ENCODE results near the gene PTCD3.

PTCD3 gene

GRCh38 chr2:86124683-86125082 is 18.6 kb downstream of the PTCD3 start:
- no peak for DNase-seq (ENCODE audit: extremely low read depth, low read depth)

DNA sequence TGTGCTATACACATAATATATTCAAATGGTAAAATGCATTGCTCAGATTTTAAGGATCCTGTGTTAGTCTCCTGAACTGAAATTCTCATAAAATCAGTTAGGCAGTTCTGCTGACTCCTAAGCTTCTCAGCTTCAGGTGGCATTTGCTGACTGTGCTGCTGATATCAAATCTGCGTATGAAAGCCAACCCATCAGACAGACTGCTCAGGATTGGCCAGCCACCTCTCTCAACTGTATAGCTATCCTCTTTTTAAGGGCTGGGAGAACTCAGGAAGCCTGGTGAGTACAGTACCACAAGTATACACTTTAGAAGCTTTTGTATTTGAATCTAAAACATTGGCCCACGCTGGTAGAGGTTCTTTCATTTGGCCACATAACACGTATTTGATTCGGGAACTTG is 28.7 kb downstream of the PTCD3 start:
- TF ChIP-seq, protein P1, sequence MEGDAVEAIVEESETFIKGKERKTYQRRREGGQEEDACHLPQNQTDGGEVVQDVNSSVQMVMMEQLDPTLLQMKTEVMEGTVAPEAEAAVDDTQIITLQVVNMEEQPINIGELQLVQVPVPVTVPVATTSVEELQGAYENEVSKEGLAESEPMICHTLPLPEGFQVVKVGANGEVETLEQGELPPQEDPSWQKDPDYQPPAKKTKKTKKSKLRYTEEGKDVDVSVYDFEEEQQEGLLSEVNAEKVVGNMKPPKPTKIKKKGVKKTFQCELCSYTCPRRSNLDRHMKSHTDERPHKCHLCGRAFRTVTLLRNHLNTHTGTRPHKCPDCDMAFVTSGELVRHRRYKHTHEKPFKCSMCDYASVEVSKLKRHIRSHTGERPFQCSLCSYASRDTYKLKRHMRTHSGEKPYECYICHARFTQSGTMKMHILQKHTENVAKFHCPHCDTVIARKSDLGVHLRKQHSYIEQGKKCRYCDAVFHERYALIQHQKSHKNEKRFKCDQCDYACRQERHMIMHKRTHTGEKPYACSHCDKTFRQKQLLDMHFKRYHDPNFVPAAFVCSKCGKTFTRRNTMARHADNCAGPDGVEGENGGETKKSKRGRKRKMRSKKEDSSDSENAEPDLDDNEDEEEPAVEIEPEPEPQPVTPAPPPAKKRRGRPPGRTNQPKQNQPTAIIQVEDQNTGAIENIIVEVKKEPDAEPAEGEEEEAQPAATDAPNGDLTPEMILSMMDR (IDR thresholded peaks at IDR 0.05; ENCODE audit: low read depth, low read length, missing control alignments) = no peak
- no peak for DNase-seq (ENCODE audit: extremely low read depth, low read depth)
- no peak overlapping the region for H3K4me3 ChIP-seq (replicated peaks; ENCODE audit: low read depth, low read length)

More at GRCh38 chr2:86124683-86125082, 18.6 kb downstream of the PTCD3 start:
- no peak overlapping the region for H3K4me3 ChIP-seq (replicated peaks; ENCODE audit: low read depth, low read length)
- TF ChIP-seq, protein P1 (IDR thresholded peaks at IDR 0.05; ENCODE audit: low read depth, low read length, missing control alignments) = no peak

DNA sequence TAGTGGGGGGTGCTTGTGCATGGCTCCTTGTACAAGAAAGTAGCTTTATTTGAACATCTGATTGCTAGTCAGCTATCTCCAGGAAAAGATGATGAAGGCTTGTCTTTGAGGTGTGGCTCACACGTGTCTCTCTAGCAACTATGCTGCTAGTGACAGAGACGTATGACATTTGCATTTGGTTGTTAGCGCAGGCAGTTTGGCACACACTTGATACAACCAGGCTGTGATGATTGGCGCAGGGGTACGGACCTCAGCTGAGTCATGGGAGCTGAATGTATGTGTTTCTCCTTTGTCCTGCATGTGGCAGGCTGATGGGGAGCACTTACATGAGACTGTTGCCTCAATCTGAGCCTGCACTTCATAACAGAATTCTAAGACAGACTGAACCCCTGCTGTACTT is 29.6 kb downstream of the PTCD3 start:
- TF ChIP-seq, protein P1 (IDR thresholded peaks at IDR 0.05; ENCODE audit: low read depth, low read length, missing control alignments) = no peak
- no peak overlapping the region for H3K4me3 ChIP-seq (replicated peaks; ENCODE audit: low read depth, low read length)
- DNase-seq (ENCODE audit: extremely low read depth, low read depth) = no peak

- TF ChIP-seq, protein P1 (IDR thresholded peaks at IDR 0.05; ENCODE audit: low read depth, low read length, missing control alignments) = no peak
- H3K4me3 ChIP-seq (replicated peaks; ENCODE audit: low read depth, low read length) = no peak overlapping the region
- no peak for DNase-seq (ENCODE audit: extremely low read depth, low read depth)
These were observed 30.1 kb downstream of the PTCD3 start for GRCh38 chr2:86136141-86136540.

GRCh38 chr2:86138736-86139625 is 32.9 kb downstream of the PTCD3 start:
- TF ChIP-seq, protein P1 (IDR thresholded peaks at IDR 0.05; ENCODE audit: low read depth, low read length, missing control alignments) = no peak
- DNase-seq (ENCODE audit: extremely low read depth, low read depth) = no peak
- H3K4me3 ChIP-seq (replicated peaks; ENCODE audit: low read depth, low read length) = no peak overlapping the region

GRCh38 chr2:86139981-86140380 is 33.9 kb downstream of the PTCD3 start:
- no peak overlapping the region for H3K4me3 ChIP-seq (replicated peaks; ENCODE audit: low read depth, low read length)
- TF ChIP-seq, protein P1 (IDR thresholded peaks at IDR 0.05; ENCODE audit: low read depth, low read length, missing control alignments) = no peak
- DNase-seq (ENCODE audit: extremely low read depth, low read depth) = no peak

Measured in HFF-Myc (cell line).